Renal cortex interstitium (tissue), 11 donors: ENCODE results near the gene CCDC57. TPM values are rescaled to one million over a fixed set of nuclear protein-coding genes. Genes with fewer than 3 reads are reported as not detected.

Experiments used
- DNase-seq, 11 donors: peaks; one replicate each; pipeline ENCODE4 v3.0.0-alpha.2; 2013; ENCODE audit warnings: low read depth in 9 of 11, low spot score in 4 of 11; ENCODE audit errors: extremely low read depth in 1 of 11
- polyA plus RNA-seq, 3 donors: library from polyadenylated mRNA; unstranded; fragments of 120-200 nt; gene quantifications; one replicate each; pipeline ENCODE4 v1.2.1, GENCODE V29; 2013; ENCODE audit not compliant: insufficient read length in 3 of 3

The CCDC57 gene
- polyA plus RNA-seq, 3 donors = 47.3 to 90.6 (median 57.0) TPM

GRCh38 chr17:82247856-82248671, 35.4 kb upstream of the CCDC57 start:
- DNase-seq = no peak

- no peak for DNase-seq
Observed at GRCh38 chr17:82247182-82247823, 34.7 kb upstream of the CCDC57 start.

GRCh38 chr17:82246365-82247181, 33.9 kb upstream of the CCDC57 start:
- DNase-seq = no peak

GRCh38 chr17:82246040-82246364, 33.4 kb upstream of the CCDC57 start:
- no peak for DNase-seq

GRCh38 chr17:82245134-82246039, 32.7 kb upstream of the CCDC57 start:
- DNase-seq = no peak

GRCh38 chr17:82244413-82245133, 31.9 kb upstream of the CCDC57 start:
- no peak for DNase-seq

- DNase-seq = no peak
Observed at GRCh38 chr17:82243648-82244412, 31.2 kb upstream of the CCDC57 start.

- no peak for DNase-seq
Observed at GRCh38 chr17:82242977-82243647, 30.5 kb upstream of the CCDC57 start.

- DNase-seq = no peak
Observed at GRCh38 chr17:82242698-82242976, 30.0 kb upstream of the CCDC57 start.

- DNase-seq = no peak
Observed at GRCh38 chr17:82241926-82242697, 29.5 kb upstream of the CCDC57 start.

GRCh38 chr17:82241183-82241925, 28.7 kb upstream of the CCDC57 start:
- no peak for DNase-seq

GRCh38 chr17:82240506-82241182, 28.0 kb upstream of the CCDC57 start:
- DNase-seq = no peak

GRCh38 chr17:82239926-82240505, 27.4 kb upstream of the CCDC57 start:
- no peak for DNase-seq

GRCh38 chr17:82239401-82239925, 26.8 kb upstream of the CCDC57 start:
- no peak for DNase-seq
